SHP77 treated with DMSO at 0.1 percent for 48 hours (cell line): ENCODE data around the gene IGLL5.
"Not testable (repeated sequence)": the region's sequence is repeated elsewhere in the genome, so short reads cannot be mapped to it uniquely, and the experiment has no call there.

Experiments
- DNase-seq: peaks from one replicate; lab custom pipeline; 2025; lab: John Stamatoyannopoulos, UW

The IGLL5 gene

GRCh38 chr22:22884010-22884887, 3.4 kb upstream of the IGLL5 start:
- peak; percentile 8 for DNase-seq

- DNase-seq: no peak
Measured at GRCh38 chr22:22884888-22885840, 2.5 kb upstream of the IGLL5 start.

GRCh38 chr22:22886546-22886945, 1.1 kb upstream of the IGLL5 start:
- DNase-seq: no peak

- DNase-seq: no peak
Measured at GRCh38 chr22:22888571-22889353, 1.1 kb downstream of the IGLL5 start.

GRCh38 chr22:22890085-22890484, 2.5 kb downstream of the IGLL5 start:
- no peak for DNase-seq

- DNase-seq: no peak
Measured at GRCh38 chr22:22891139-22891621, 3.6 kb downstream of the IGLL5 start.

- no peak for DNase-seq
Measured at GRCh38 chr22:22892096-22893052, 4.8 kb downstream of the IGLL5 start.

- no peak for DNase-seq
Measured at GRCh38 chr22:22893077-22893805, 5.6 kb downstream of the IGLL5 start.

- no peak for DNase-seq
Measured at GRCh38 chr22:22893891-22894739, 6.5 kb downstream of the IGLL5 start.

- no peak for DNase-seq
Measured at GRCh38 chr22:22894740-22895731, 7.4 kb downstream of the IGLL5 start.

- no peak for DNase-seq
Measured at GRCh38 chr22:22895776-22896445, 8.3 kb downstream of the IGLL5 start.

- DNase-seq: no peak
Measured at GRCh38 chr22:22896601-22897000, 9.0 kb downstream of the IGLL5 start.

- DNase-seq: no peak
Measured at GRCh38 chr22:22897091-22897490, 9.5 kb downstream of the IGLL5 start.

- no peak for DNase-seq
Measured at GRCh38 chr22:22897947-22898346, 10.3 kb downstream of the IGLL5 start.

GRCh38 chr22:22898411-22898950, 10.9 kb downstream of the IGLL5 start:
- not testable (repeated sequence) for DNase-seq

- not testable (repeated sequence) for DNase-seq
Measured at GRCh38 chr22:22899342-22900080, 11.9 kb downstream of the IGLL5 start.
